HG03159 (cell line): Measurements from ENCODE around the gene ZFYVE16.
"Not testable (repeated sequence)": the region's sequence is repeated elsewhere in the genome, so short reads cannot be mapped to it uniquely, and the experiment has no call there.

Experiments
- ATAC-seq: cut with Tn5 transposase; IDR thresholded peaks from one replicate; pipeline ENCODE4 v1.9.1; 2021; ENCODE audit warnings: mild to moderate bottlenecking, moderate library complexity; ENCODE audit not compliant: unreplicated experiment

Gene ZFYVE16

GRCh38 chr5:80407735-80408483 is at the start of gene ZFYVE16:
ZFYVE16 (plus strand) TSS chr5:80408064; CDS start chr5:80434148, 26,084 bp downstream.
- peak; percentile 88 for ATAC-seq

- no peak for ATAC-seq
Measured at GRCh38 chr5:80360914-80361444, 46.9 kb upstream of the ZFYVE16 start.

- no peak for ATAC-seq
Measured at GRCh38 chr5:80364892-80365291, 43.0 kb upstream of the ZFYVE16 start.

GRCh38 chr5:80368661-80369480 is 39.0 kb upstream of the ZFYVE16 start:
- no peak for ATAC-seq

- no peak for ATAC-seq
Measured at GRCh38 chr5:80369521-80369920, 38.3 kb upstream of the ZFYVE16 start.

GRCh38 chr5:80370390-80370789 is 37.5 kb upstream of the ZFYVE16 start:
- no peak for ATAC-seq

- ATAC-seq, result no peak
Measured at GRCh38 chr5:80372780-80373179, 35.1 kb upstream of the ZFYVE16 start.

GRCh38 chr5:80374188-80374587 is 33.7 kb upstream of the ZFYVE16 start:
- ATAC-seq, result no peak

GRCh38 chr5:80376557-80376956 is 31.3 kb upstream of the ZFYVE16 start:
- ATAC-seq, result no peak

- no peak for ATAC-seq
Measured at GRCh38 chr5:80382488-80382887, 25.4 kb upstream of the ZFYVE16 start.

- no peak for ATAC-seq
Measured at GRCh38 chr5:80387063-80387768, 20.6 kb upstream of the ZFYVE16 start.

- no peak for ATAC-seq
Measured at GRCh38 chr5:80389580-80389979, 18.3 kb upstream of the ZFYVE16 start.

- ATAC-seq, result not testable (repeated sequence)
Measured at GRCh38 chr5:80390413-80390812, 17.5 kb upstream of the ZFYVE16 start.

GRCh38 chr5:80391267-80391666 is 16.6 kb upstream of the ZFYVE16 start:
- not testable (repeated sequence) for ATAC-seq

GRCh38 chr5:80399526-80400239 is 8.2 kb upstream of the ZFYVE16 start:
- ATAC-seq, result peak; percentile 94

GRCh38 chr5:80400368-80400767 is 7.5 kb upstream of the ZFYVE16 start:
- not testable (repeated sequence) for ATAC-seq

GRCh38 chr5:80403782-80404181 is 4.1 kb upstream of the ZFYVE16 start:
- ATAC-seq, result no peak

GRCh38 chr5:80406980-80407734 is 707 bp upstream of the ZFYVE16 start:
- ATAC-seq, result peak; percentile 45

- ATAC-seq, result no peak
Measured at GRCh38 chr5:80408484-80409366, 861 bp downstream of the ZFYVE16 start.
